ENCODE results near the gene LKAAEAR1.

DNA sequence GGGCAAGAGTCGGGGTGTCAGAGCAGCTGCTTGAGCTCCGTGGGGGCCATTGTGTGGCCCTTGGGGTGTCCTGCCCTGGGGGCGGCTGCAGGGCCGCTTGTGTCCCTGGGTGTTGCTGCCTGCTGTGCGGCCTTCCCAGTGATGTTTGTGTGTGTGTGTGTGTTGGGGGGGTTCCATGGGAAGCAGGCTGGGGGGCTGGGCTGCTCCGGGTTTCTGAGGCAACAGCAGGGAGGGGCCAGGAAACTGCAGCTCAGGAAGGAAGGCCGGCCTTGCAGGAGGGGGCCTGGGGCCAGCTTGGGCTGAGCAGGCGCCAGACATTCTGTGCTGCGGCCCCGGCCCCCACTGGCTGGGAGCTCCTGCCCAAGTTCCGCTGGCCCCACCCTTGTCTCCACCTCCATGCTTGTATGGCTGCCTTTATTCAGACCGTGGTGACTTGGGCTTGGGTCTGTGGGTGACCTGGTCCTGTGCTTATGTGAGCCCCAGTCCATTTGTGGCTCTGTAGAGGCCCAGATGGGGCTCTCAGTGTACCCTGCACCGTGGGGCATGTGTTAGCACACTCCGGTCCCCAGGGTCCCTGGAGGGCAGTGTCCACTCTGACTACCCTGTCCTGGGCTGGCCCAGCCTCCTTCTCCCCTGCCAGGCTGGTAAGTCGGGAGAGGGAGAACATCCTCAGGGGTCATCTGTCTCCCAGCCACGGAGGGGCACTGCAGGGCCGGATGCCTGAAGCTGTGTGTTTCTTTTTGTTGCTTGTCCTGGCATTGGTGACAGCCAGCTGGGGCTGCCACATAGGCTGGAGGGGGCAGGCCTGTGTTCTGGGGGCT lies 30.1 kb downstream of the LKAAEAR1 start:
- TF ChIP-seq, protein P1, sequence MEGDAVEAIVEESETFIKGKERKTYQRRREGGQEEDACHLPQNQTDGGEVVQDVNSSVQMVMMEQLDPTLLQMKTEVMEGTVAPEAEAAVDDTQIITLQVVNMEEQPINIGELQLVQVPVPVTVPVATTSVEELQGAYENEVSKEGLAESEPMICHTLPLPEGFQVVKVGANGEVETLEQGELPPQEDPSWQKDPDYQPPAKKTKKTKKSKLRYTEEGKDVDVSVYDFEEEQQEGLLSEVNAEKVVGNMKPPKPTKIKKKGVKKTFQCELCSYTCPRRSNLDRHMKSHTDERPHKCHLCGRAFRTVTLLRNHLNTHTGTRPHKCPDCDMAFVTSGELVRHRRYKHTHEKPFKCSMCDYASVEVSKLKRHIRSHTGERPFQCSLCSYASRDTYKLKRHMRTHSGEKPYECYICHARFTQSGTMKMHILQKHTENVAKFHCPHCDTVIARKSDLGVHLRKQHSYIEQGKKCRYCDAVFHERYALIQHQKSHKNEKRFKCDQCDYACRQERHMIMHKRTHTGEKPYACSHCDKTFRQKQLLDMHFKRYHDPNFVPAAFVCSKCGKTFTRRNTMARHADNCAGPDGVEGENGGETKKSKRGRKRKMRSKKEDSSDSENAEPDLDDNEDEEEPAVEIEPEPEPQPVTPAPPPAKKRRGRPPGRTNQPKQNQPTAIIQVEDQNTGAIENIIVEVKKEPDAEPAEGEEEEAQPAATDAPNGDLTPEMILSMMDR (IDR thresholded peaks at IDR 0.05): no peak
- TF ChIP-seq POLR2AphosphoS5 (IDR thresholded peaks at IDR 0.05): peak in 1 of 4 donors; percentile 4
